Hypothalamus (tissue), 51 donors: ENCODE data around the gene JOSD2.
A peak's percentile ranks its signal among the peaks of the same experiment; 100 is the strongest.
"Not testable (repeated sequence)": the region's sequence is repeated elsewhere in the genome, so short reads cannot be mapped to it uniquely, and the experiment has no call there.

ENCODE experiments used
- DNase-seq, 51 donors: peaks; one replicate each; lab custom pipeline; 2025; lab: John Stamatoyannopoulos, UW

The JOSD2 gene

DNA sequence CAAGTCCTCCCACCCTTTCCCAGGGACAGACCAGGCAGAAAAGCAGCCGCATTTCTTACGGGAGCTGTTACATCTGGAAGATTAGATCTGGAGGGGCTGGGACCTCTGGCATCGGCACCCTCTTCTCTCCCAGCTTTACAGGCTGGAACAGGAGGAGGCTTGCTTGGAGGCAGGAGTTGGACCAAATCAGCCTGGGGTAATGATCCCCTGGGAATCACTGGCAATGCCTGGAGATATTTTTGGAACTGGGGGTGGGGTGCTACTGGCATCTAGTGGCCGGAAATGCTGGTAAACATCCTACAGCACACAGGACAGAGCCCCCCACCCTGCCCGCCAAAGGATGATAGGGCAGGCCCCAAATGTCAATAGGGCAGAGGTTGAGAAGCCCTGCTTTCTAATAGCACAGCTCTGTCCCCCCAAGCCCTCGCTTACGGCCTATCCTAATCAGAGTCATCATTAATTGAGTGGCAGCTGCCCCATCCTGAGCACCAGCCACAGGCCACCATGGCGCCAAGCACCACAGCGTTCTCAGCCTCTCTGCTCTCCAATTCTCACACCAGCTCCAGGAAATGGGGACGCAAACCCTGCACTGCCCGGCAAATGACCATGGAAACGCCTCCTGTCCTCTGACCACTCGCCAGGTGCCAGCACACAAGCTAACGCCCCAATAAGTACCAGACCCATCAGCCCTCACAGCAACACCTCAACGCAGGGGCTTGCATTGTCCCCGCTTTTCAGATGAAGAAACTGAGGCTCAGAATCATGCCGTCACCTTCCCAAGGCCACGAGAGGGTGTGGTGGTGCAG is 36.6 kb upstream of the JOSD2 start:
- peak in 15 of 51 donors; percentile 11 to 65 (median 33) for DNase-seq

- DNase-seq: peak in 9 of 51 donors; percentile 16 to 57 (median 34)
Observed at GRCh38 chr19:50546527-50547221, 35.7 kb upstream of the JOSD2 start.

- no peak for DNase-seq
Observed at GRCh38 chr19:50542943-50543342, 32.0 kb upstream of the JOSD2 start.

DNA sequence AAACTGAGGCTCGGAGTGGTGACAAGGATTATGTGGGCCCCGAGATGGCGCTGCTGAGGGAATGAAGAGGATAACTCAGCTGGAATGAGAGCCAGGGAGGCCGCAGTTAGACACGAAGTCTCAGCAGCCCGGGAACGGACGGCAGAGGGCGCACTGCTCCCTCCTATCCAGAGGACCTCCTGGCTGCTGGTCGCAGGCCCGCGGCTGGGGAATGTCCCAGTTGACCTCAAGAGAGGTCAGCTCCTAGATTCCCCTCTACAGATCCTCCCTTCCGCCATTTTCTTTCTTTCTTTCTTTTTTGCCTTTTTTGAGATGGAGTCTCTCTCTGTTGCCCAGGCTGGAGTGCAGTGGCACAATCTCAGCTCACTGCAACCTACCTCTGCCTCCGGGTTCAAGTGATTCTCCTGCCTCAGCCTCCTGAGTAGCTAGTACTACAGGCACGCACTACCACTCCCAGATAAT is 26.8 kb upstream of the JOSD2 start:
- peak in 49 of 51 donors; percentile 17 to 93 (median 71) for DNase-seq

GRCh38 chr19:50537306-50537685 is 26.3 kb upstream of the JOSD2 start:
- DNase-seq: peak in 1 of 51 donors; percentile 74

DNA sequence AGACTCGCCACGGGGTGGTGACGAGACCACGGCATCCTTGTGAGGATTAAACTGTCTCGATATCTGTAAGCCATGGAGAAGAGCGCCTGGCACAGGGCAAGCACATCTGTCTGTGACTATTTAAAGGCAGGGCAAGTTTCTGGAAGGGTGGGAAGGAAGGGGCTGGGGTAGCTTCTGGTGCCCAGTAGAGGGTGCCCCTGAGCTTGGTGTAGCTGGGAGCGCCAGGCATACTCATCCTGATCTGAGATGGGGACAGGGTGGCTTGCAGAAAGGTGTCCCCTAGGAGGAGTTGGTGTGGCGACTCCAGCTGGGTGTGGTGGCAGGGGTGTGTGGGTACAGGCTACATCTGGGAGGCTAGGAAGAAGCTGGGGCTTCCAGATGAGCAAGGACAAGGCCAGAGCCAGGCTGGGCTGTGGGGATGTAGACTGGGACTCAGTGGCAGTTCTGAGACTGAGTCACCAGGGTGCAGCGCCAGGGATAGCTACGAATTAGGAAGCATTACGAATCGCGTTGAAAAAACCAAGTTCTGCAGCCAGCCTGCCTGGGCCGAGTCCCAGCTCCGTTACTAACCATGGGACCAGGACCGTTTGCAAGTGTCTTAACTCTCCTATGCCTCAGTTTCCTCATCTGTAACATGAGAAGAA is 25.8 kb upstream of the JOSD2 start:
- DNase-seq: peak in 1 of 51 donors; percentile 57

DNA sequence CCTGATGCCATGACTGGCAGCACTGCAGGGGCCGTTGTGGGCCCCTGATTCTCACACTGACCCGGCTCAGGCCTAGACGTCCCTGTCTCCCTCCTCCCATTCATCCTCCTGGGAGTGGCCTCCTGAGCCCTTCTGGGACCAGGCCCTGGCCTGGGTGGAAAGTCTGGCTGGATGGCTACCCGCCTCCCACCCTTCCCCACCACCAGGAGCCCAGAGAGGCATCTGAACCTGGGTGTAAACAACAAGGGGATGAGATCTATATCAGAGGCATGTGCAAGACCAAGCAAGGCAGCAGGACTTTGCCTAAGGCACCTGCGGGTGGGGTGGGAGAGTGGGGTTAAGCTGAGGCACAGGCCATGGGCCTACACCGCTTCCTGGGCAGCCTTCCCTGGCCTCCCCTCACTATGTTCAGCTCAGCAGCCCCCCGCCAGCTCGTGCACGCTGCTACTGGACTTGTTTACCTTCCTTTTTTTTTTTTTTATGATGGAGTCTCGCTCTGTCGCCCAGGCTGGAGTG is 24.7 kb upstream of the JOSD2 start:
- no peak for DNase-seq

- DNase-seq: no peak
Observed at GRCh38 chr19:50534478-50534877, 23.5 kb upstream of the JOSD2 start.

GRCh38 chr19:50532952-50533351 is 22.0 kb upstream of the JOSD2 start:
- DNase-seq: no peak

- peak in 12 of 51 donors; percentile 8 to 54 (median 32) for DNase-seq
Observed at GRCh38 chr19:50531171-50531612, 20.2 kb upstream of the JOSD2 start.

GRCh38 chr19:50528052-50528451 is 17.1 kb upstream of the JOSD2 start:
- not testable (repeated sequence) for DNase-seq

- no peak for DNase-seq
Observed at GRCh38 chr19:50522881-50523280, 11.9 kb upstream of the JOSD2 start.

GRCh38 chr19:50520822-50521465 is 10.0 kb upstream of the JOSD2 start:
- no peak for DNase-seq

GRCh38 chr19:50519006-50519575 is 8.1 kb upstream of the JOSD2 start:
- DNase-seq: no peak

DNA sequence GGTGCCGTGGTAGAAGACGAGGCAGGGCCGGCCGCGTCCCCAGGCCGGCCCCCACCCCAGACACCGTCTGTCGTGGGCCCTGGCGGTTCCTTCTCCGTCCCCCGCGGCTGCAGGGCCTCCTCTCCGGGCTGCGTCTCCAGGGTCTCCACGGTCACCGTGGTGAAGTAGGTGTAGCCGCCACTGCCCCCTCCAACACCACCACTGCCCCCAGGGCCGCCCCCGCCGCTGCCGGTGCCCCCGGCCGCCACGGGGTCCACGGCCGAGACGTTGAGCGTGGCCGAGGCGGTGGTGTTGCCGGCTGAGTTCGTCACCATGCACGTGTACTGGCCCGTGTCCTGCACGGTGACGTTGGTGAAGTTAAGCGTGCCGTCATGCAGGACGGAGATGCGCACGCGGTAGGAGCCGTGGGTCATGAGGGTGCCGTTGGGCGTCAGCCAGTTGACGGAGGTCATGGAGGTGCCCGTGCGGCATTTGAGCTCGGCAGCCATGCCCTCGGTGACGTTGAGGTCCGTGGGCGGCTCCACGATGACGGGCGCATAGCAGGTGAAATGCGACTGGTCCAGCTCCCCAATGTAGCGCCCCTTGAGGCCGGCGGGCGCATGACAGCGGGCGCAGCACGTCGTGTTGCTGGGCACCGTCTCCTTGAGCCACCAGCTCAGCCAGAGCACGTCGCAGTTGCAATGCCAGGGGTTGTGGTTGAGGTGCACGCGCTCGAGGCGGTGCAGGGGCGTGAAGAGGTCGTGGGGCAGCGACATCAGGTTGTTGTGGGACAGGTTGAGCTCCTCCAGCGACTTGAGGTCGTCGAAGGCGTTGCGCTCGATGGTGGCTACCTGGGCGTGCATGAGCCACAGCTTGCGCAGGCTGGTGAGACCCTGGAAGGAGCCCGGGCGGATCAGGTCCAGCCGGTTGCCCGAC is 7.4 kb upstream of the JOSD2 start:
- DNase-seq: no peak

GRCh38 chr19:50517704-50518075 is 6.7 kb upstream of the JOSD2 start:
- no peak for DNase-seq

GRCh38 chr19:50516964-50517703 is 6.1 kb upstream of the JOSD2 start:
- DNase-seq: no peak

GRCh38 chr19:50516456-50516855 is 5.5 kb upstream of the JOSD2 start:
- DNase-seq: no peak
